H1 (cell line): ENCODE measurements around the gene RAB24. TPM values are rescaled to one million over a fixed set of nuclear protein-coding genes. Genes with fewer than 3 reads are reported as not detected.

Experiments
- CTCF ChIA-PET: fragments of 300-600 bp; sonication (Branson Sonifier 250); formaldehyde crosslinking; loops from one replicate; lab custom pipeline; 2021; ENCODE audit not compliant: partially characterized antibody; lab: Charles Lee
- POLR2A ChIA-PET: fragments of 300-600 bp; sonication (Branson Sonifier 250); formaldehyde crosslinking; loops from one replicate; lab custom pipeline; 2021; ENCODE audit warnings: inconsistent platforms; ENCODE audit not compliant: partially characterized antibody; lab: Charles Lee
- DNase-seq, 2 experiments: peaks; one replicate each; pipeline versions ENCODE4 v3.0.0 to v3.0.0-alpha.2; 2010 to 2022; ENCODE audit warnings: low spot score in 2 of 2, low read depth in 1 of 2, mixed read lengths in 1 of 2
- FAIRE-seq: peaks from 2 replicates; lab custom pipeline; 2011; peaks lifted over from hg19 to GRCh38; lab: Jason Lieb, UNC
- H2AFZ ChIP-seq: 2 replicates; pipeline ENCODE4 v1.8.1; 2012; ENCODE audit warnings: low read length, inconsistent platforms
- H2AK5ac ChIP-seq: 2 replicates; pipeline ENCODE4 v1.6.1; 2013; ENCODE audit warnings: low read depth, low read length
- H2BK120ac ChIP-seq: replicated peaks from 2 replicates; pipeline ENCODE3; 2013; ENCODE audit warnings: low read depth, low read length, inconsistent platforms
- H2BK12ac ChIP-seq: 2 replicates; pipeline ENCODE4 v1.6.1; 2013; ENCODE audit warnings: low read depth, low read length
- H2BK15ac ChIP-seq: 2 replicates; pipeline ENCODE4 v1.6.1; 2013; ENCODE audit warnings: low read length
- H2BK20ac ChIP-seq: 2 replicates; pipeline ENCODE4 v1.6.1; 2013; ENCODE audit warnings: low read length
- H2BK5ac ChIP-seq: 2 replicates; pipeline ENCODE4 v1.6.1; 2013; ENCODE audit warnings: low read depth, low read length
- H3K14ac ChIP-seq: 2 replicates; pipeline ENCODE4 v1.6.1; 2013; ENCODE audit warnings: inconsistent platforms; ENCODE audit not compliant: insufficient read length
- H3K18ac ChIP-seq: 2 replicates; pipeline ENCODE4 v1.6.1; 2013; ENCODE audit warnings: low read length; ENCODE audit errors: extremely low read depth
- H3K23ac ChIP-seq: 2 replicates; pipeline ENCODE4 v1.6.1; 2013; ENCODE audit warnings: inconsistent platforms; ENCODE audit not compliant: insufficient read length
- H3K23me2 ChIP-seq: 2 replicates; pipeline ENCODE4 v1.6.1; 2013; ENCODE audit warnings: low read depth, low read length
- H3K27ac ChIP-seq: 2 replicates; pipeline ENCODE4 v1.6.1; 2011; ENCODE audit warnings: low read depth, low read length, inconsistent platforms
- H3K27me3 ChIP-seq, 4 experiments: replicated peaks in 1 of 4; 1 replicate in 1 of 4; 2 replicates in 3 of 4; pipeline versions ENCODE4 v1.6.1 to v1.8.1; 2011 to 2013; ENCODE audit warnings: low read length in 3 of 4, mild to moderate bottlenecking in 3 of 4, inconsistent platforms in 2 of 4, mixed read lengths in 2 of 4, moderate library complexity in 1 of 4; ENCODE audit not compliant: control insufficient read depth in 3 of 4, insufficient read depth in 3 of 4; ENCODE audit errors: extremely low read depth in 1 of 4
- H3K36me3 ChIP-seq, 4 experiments: 2 replicates each; pipeline versions ENCODE4 v1.6.1 to v1.8.1; 2011 to 2013; ENCODE audit warnings: mild to moderate bottlenecking in 4 of 4, low read length in 3 of 4, moderate library complexity in 2 of 4, control low read depth in 1 of 4, inconsistent platforms in 1 of 4; ENCODE audit not compliant: insufficient read depth in 4 of 4, control insufficient read depth in 2 of 4
- H3K4ac ChIP-seq: replicated peaks from 2 replicates; pipeline ENCODE3; 2013; ENCODE audit warnings: low read length, low read depth, mixed read lengths, inconsistent platforms; ENCODE audit not compliant: insufficient read length
- H3K4me1 ChIP-seq, 4 experiments: replicated peaks in 1 of 4; 1 replicate in 1 of 4; 2 replicates in 3 of 4; pipeline versions ENCODE4 v1.6.1 to v1.8.1; 2011 to 2013; ENCODE audit warnings: low read length in 3 of 4, inconsistent platforms in 2 of 4, mixed read lengths in 1 of 4; ENCODE audit not compliant: insufficient read depth in 4 of 4, control insufficient read depth in 3 of 4
- H3K4me2 ChIP-seq, 2 experiments: 2 replicates each; pipeline versions ENCODE4 v1.6.1 to v1.8.1; 2011 to 2013; ENCODE audit warnings: low read depth in 2 of 2, low read length in 2 of 2, control low read depth in 1 of 2, inconsistent platforms in 1 of 2, mild to moderate bottlenecking in 1 of 2; ENCODE audit not compliant: insufficient read depth in 1 of 2
- H3K4me3 ChIP-seq, 4 experiments: fragments of 200-600, 300-600 bp in 1 of 4; sonication (generic), shearing (Covaris generic), sonication (Bioruptor Twin) in 1 of 4; 2 replicates each; pipeline versions ENCODE4 v1.5.1 to v1.8.1; 2011 to 2016; ENCODE audit warnings: low read length in 4 of 4, low read depth in 3 of 4, control low read depth in 2 of 4, inconsistent platforms in 2 of 4, mild to moderate bottlenecking in 2 of 4, mixed read lengths in 1 of 4, moderate library complexity in 1 of 4; ENCODE audit not compliant: insufficient read depth in 2 of 4; ENCODE audit errors: extremely low read depth in 1 of 4
- H3K56ac ChIP-seq: replicated peaks from 2 replicates; pipeline ENCODE3; 2013; ENCODE audit warnings: low read depth, mild to moderate bottlenecking, mixed read lengths, low read length, inconsistent platforms; ENCODE audit not compliant: insufficient read length
- H3K79me1 ChIP-seq: 2 replicates; pipeline ENCODE4 v1.6.1; 2013; ENCODE audit warnings: low read depth, low read length, control low read depth
- H3K79me2 ChIP-seq, 2 experiments: 2 replicates each; pipeline versions ENCODE4 v1.6.1 to v1.8.1; 2012 to 2013; ENCODE audit warnings: low read length in 2 of 2, mild to moderate bottlenecking in 2 of 2, inconsistent platforms in 1 of 2; ENCODE audit not compliant: insufficient read depth in 2 of 2, control insufficient read depth in 1 of 2
- H3K9ac ChIP-seq, 4 experiments: replicated peaks in 1 of 4; 1 replicate in 1 of 4; 2 replicates in 3 of 4; pipeline versions ENCODE4 v1.6.1 to v1.8.1; 2011 to 2013; ENCODE audit warnings: low read depth in 3 of 4, low read length in 3 of 4, control low read depth in 2 of 4, mild to moderate bottlenecking in 2 of 4, moderate library complexity in 2 of 4, inconsistent platforms in 1 of 4; ENCODE audit errors: extremely low read depth in 1 of 4
- H3K9me3 ChIP-seq, 2 experiments: 2 replicates each; pipeline versions ENCODE4 v1.6.1 to v1.8.1; 2012 to 2013; ENCODE audit warnings: mild to moderate bottlenecking in 2 of 2, moderate library complexity in 2 of 2, control low read depth in 1 of 2, inconsistent platforms in 1 of 2, low read depth in 1 of 2, low read length in 1 of 2, mixed read lengths in 1 of 2; ENCODE audit not compliant: insufficient read depth in 2 of 2
- H4K20me1 ChIP-seq, 2 experiments: replicated peaks in 1 of 2; 2 replicates each; pipeline versions ENCODE3 to v1.8.1; 2011 to 2013; ENCODE audit warnings: inconsistent platforms in 2 of 2, low read length in 2 of 2, mild to moderate bottlenecking in 1 of 2; ENCODE audit not compliant: insufficient read depth in 2 of 2, control insufficient read depth in 1 of 2
- H4K5ac ChIP-seq: 2 replicates; pipeline ENCODE4 v1.6.1; 2013; ENCODE audit warnings: low read length, low read depth, mixed read lengths, inconsistent platforms; ENCODE audit not compliant: insufficient read length
- H4K8ac ChIP-seq: 2 replicates; pipeline ENCODE4 v1.8.0; 2013; ENCODE audit warnings: mild to moderate bottlenecking, moderate library complexity, low read length, inconsistent platforms; ENCODE audit not compliant: insufficient read depth; ENCODE audit errors: extremely low read depth
- H4K91ac ChIP-seq: replicated peaks from 2 replicates; pipeline ENCODE3; 2013; ENCODE audit warnings: low read length, mixed read lengths, inconsistent platforms; ENCODE audit not compliant: insufficient read length
- CHD1 ChIP-seq: IDR thresholded peaks from 2 replicates; pipeline ENCODE4 v1.6.1; 2012; ENCODE audit warnings: low read depth, low read length, improper control_type of control experiment
- CREB1 ChIP-seq: IDR thresholded peaks from 2 replicates; pipeline ENCODE4 v1.6.1; 2012; ENCODE audit warnings: inconsistent platforms
- CTBP2 ChIP-seq: IDR thresholded peaks from 2 replicates; pipeline ENCODE4 v1.7.0; 2011; ENCODE audit warnings: borderline replicate concordance, mild to moderate bottlenecking, moderate library complexity, mixed read lengths, low read length; ENCODE audit not compliant: insufficient read depth, insufficient read length
- HDAC2 ChIP-seq, 2 experiments: fragments of 300-600 bp in 1 of 2; sonication (generic) in 1 of 2; IDR thresholded peaks; 2 replicates each; pipeline ENCODE4 v1.6.1; 2011 to 2012; ENCODE audit warnings: low read depth in 2 of 2, low read length in 2 of 2, mild to moderate bottlenecking in 2 of 2, moderate library complexity in 2 of 2, borderline replicate concordance in 1 of 2, inconsistent platforms in 1 of 2
- HDAC6 ChIP-seq: IDR thresholded peaks from one replicate; pipeline ENCODE4 v1.7.1; 2012; ENCODE audit warnings: low read depth, mild to moderate bottlenecking, inconsistent platforms, low read length, moderate library complexity
- KDM1A ChIP-seq: fragments of 200-600, 300-600 bp; sonication (generic); IDR thresholded peaks from 2 replicates; pipeline ENCODE4 v1.7.1; 2016; ENCODE audit warnings: mild to moderate bottlenecking, low read length, borderline replicate concordance
- KDM5A ChIP-seq: fragments of 200-600 bp; IDR thresholded peaks from 2 replicates; pipeline ENCODE4 v1.7.1; 2012; ENCODE audit warnings: mild to moderate bottlenecking, low read length, inconsistent platforms, mixed read lengths
- SIRT6 ChIP-seq: IDR thresholded peaks from one replicate; pipeline ENCODE4 v1.7.1; 2012; ENCODE audit warnings: low read length, inconsistent platforms
- SP1 ChIP-seq: IDR thresholded peaks from 2 replicates; pipeline ENCODE4 v1.6.1; 2011; ENCODE audit warnings: low read depth, low read length
- TAF1 ChIP-seq: IDR thresholded peaks from 2 replicates; pipeline ENCODE4 v1.6.1; 2011; ENCODE audit warnings: mild to moderate bottlenecking, low read depth, low read length
- TBP ChIP-seq: IDR thresholded peaks from 2 replicates; pipeline ENCODE4 v1.6.1; 2011; ENCODE audit warnings: low read depth, low read length, improper control_type of control experiment
- TCF12 ChIP-seq: IDR thresholded peaks from 2 replicates; pipeline ENCODE4 v1.6.1; 2011; ENCODE audit warnings: low read depth, mild to moderate bottlenecking, low read length
- WGBS, 2 experiments: shearing (Covaris generic) in 1 of 2; methylation state at CpG; one replicate each; pipeline versions ENCODE4 v1.1.6 to v1.1.7; 2013 to 2015; ENCODE audit warnings: low lambda C conversion rate in 2 of 2, mixed read lengths in 2 of 2, inconsistent platforms in 1 of 2, low coverage in 1 of 2, missing lambda C conversion rate in 1 of 2; ENCODE audit not compliant: insufficient replicate concordance in 2 of 2, insufficient coverage in 1 of 2, insufficient read length in 1 of 2; ENCODE audit errors: extremely low coverage in 1 of 2, missing lambda C conversion rate in 1 of 2; 5-methylcytosine and 5-hydroxymethylcytosine counted together
- polyA plus RNA-seq, 7 experiments: library from polyadenylated mRNA; depleted of rRNA in 3 of 7; stranded (reverse) in 5 of 7; unstranded in 2 of 7; fragments of >200 nt in 5 of 7; fragments of 200-250 nt in 2 of 7; gene quantifications; 1 replicate in 5 of 7; 2 replicates in 1 of 7; 4 replicates in 1 of 7; pipeline versions ENCODE4 v1.2.1 to v1.2.3, GENCODE V29; 2011 to 2013; ENCODE audit warnings: missing spikeins in 2 of 7, mixed read lengths in 2 of 7
- total RNA-seq: library from RNA; stranded (reverse); fragmentation: NEBNext Ultra II Directional; extraction: Animal tissue kit (Norgen Biotek cat#: 25700); gene quantifications from 2 replicates; pipeline ENCODE4 v1.2.1, GENCODE V29; 2021
- TF ChIP-seq, protein P1 (sequence below): IDR thresholded peaks from 2 replicates; pipeline ENCODE4 v1.6.1; 2012; ENCODE audit warnings: inconsistent platforms

Gene RAB24
- total and polyA plus RNA-seq, 2 of the 8 experiments (the other 6 are each of a cell fraction or from before 2014, with no cell fraction given), result 18.8 to 33.8 TPM

DNA sequence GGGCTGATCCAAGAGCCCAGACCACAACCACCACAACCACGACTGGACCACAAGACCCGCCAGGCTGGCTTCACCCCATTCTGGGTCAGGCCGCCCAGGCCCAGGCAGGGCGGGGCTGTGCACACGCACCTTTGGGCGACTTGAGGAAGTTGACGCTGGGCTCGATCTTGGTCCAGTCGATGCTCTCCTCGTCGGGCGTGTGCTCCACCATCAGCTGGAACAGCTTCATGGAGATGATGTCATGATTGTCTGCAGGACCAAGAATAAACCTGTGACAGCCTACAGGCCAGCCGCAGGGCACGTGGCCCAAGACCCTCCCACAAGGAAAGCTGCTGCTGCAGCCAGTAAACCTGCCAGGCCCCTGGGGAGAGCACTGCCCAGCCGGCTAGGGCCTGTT is 30.6 kb upstream of the RAB24 start:
- no peaks in the 10 kb centered on the region for H3K9me3 ChIP-seq
- H2BK12ac ChIP-seq, result no peak overlapping the region
- H3K79me1 ChIP-seq, result peaks cover 4% of the 10 kb centered on the region; the same call in 1 of the 2 replicates
- POLR2A ChIA-PET, result no interaction called here
- no peak overlapping the region for H2BK20ac ChIP-seq
- TF ChIP-seq SIRT6 (no peak), TAF1 (no peak), CREB1 (no peak), KDM5A (no peak), CHD1 (no peak), TCF12 (no peak), SP1 (no peak), TBP (no peak), CTBP2 (no peak), HDAC2 (IDR thresholded peaks at IDR 0.05; ENCODE audit: borderline replicate concordance in 1 of 2, low read depth in 2 of 2, low read length in 2 of 2) (no peak), HDAC6 (no peak), KDM1A (no peak)
- TF ChIP-seq, protein P1, sequence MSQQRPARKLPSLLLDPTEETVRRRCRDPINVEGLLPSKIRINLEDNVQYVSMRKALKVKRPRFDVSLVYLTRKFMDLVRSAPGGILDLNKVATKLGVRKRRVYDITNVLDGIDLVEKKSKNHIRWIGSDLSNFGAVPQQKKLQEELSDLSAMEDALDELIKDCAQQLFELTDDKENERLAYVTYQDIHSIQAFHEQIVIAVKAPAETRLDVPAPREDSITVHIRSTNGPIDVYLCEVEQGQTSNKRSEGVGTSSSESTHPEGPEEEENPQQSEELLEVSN, result no peak
- no peak overlapping the region for H3K23ac ChIP-seq
- no peak overlapping the region for H4K8ac ChIP-seq
- H4K5ac ChIP-seq, result no peak overlapping the region
- H3K79me2 ChIP-seq, result no peaks in the 10 kb centered on the region; a peak in 1 of 4 replicates
- H3K4me3 ChIP-seq, result no peak overlapping the region
- no peak overlapping the region for H2BK120ac ChIP-seq
- H2BK15ac ChIP-seq, result no peak overlapping the region
- CTCF ChIA-PET, result interaction anchor here (0.5 to 10.3 kb wide), 6 partner anchors 10 to 1659 kb away, joined by 3 to 100 read pairs (median 7); no protein-coding TSS in a partner anchor
- peaks cover 0 to 4% (median 2%) of the 10 kb centered on the region in 4 experiments; a peak in 4 of 7 replicates for H3K4me1 ChIP-seq
- no peak for FAIRE-seq
- H3K9ac ChIP-seq, result no peak overlapping the region
- no peak overlapping the region for H3K4ac ChIP-seq
- 92% methylated on average over 15 of the region's 15 CpGs; no CpG with 5 or more reads in 1 of the 2 experiments for WGBS, 2 experiments
- no peak overlapping the region for H2AFZ ChIP-seq
- H2BK5ac ChIP-seq, result no peak overlapping the region
- no peak overlapping the region for H4K91ac ChIP-seq
- H3K27ac ChIP-seq, result no peak overlapping the region
- no peak overlapping the region for H2AK5ac ChIP-seq
- H4K20me1 ChIP-seq, result peaks cover 0 to 14% of the 10 kb centered on the region in 2 experiments
- H3K14ac ChIP-seq, result no peak overlapping the region
- no peak overlapping the region for H3K18ac ChIP-seq
- DNase-seq, result no peak
- no peaks in the 10 kb centered on the region for H3K23me2 ChIP-seq
- H3K4me2 ChIP-seq, result no peak overlapping the region
- H3K36me3 ChIP-seq, result peaks cover 22 to 37% (median 34%) of the 10 kb centered on the region in 4 experiments
- no peak overlapping the region for H3K56ac ChIP-seq
- no peaks in the 10 kb centered on the region for H3K27me3 ChIP-seq
